Omental fat pad (tissue), 4 donors: Measurements from ENCODE around the gene GOLGA6L4. TPM values are rescaled to one million over a fixed set of nuclear protein-coding genes. Genes with fewer than 3 reads are reported as not detected.
"Not testable (repeated sequence)": the region's sequence is repeated elsewhere in the genome, so short reads cannot be mapped to it uniquely, and the experiment has no call there.

Source experiments
- ATAC-seq: fragments of 150-250 bp; one replicate; pipeline ENCODE4 v1.9.1; 2016; ENCODE audit warnings: mild to moderate bottlenecking, moderate library complexity; ENCODE audit not compliant: low FRiP score
- DNase-seq: peaks from one replicate; pipeline ENCODE4 v3.0.0-alpha.2; 2019; ENCODE audit warnings: low spot score
- small RNA-seq: library from RNA; depleted of rRNA; stranded (forward); fragments of <200 nt; gene quantifications from one replicate; pipeline ENCODE3, GENCODE V24; 2016
- total RNA-seq, 4 donors: library from RNA; depleted of rRNA; stranded (reverse); fragments of >200 nt; gene quantifications; one replicate each; pipeline ENCODE4 v1.1.0, GENCODE V29; 2016

The GOLGA6L4 gene
- 1 to 10 TPM; 1.4 to 9.6 (median 3.2) TPM for total RNA-seq

- DNase-seq, ATAC-seq: not testable (repeated sequence)
These were observed at the start of gene GOLGA6L4 for GRCh38 chr15:84235573-84235972. GOLGA6L4 (plus strand) TSS chr15:84235773; CDS start chr15:84235835, 62 bp downstream.

- DNase-seq, ATAC-seq: not testable (repeated sequence)
These were observed 42.6 kb upstream of the GOLGA6L4 start for GRCh38 chr15:84192982-84193381.

- ATAC-seq: peak; percentile 93
These were observed 40.0 kb upstream of the GOLGA6L4 start for GRCh38 chr15:84195603-84196002.

GRCh38 chr15:84196530-84197188 lies 38.9 kb upstream of the GOLGA6L4 start:
- ATAC-seq: peak; percentile 53
- DNase-seq: not testable (repeated sequence)

More at GRCh38 chr15:84195603-84196002, 40.0 kb upstream of the GOLGA6L4 start:
- not testable (repeated sequence) for DNase-seq

- not testable (repeated sequence) for DNase-seq, ATAC-seq
These were observed 35.7 kb upstream of the GOLGA6L4 start for GRCh38 chr15:84199865-84200264.

- DNase-seq, ATAC-seq: not testable (repeated sequence)
These were observed 10.9 kb downstream of the GOLGA6L4 start for GRCh38 chr15:84246441-84246840.

Small RNAs within 50 kb of the gene (small RNA-seq; reads per million reads assigned to genes)
- gene RN7SL331P: not detected
- gene UBE2Q2P8: not detected
